Lung (tissue), 12 donors: ENCODE measurements around the gene HMGXB4. TPM values are rescaled to one million over a fixed set of nuclear protein-coding genes. Genes with fewer than 3 reads are reported as not detected.
A peak's percentile ranks its signal among the peaks of the same experiment; 100 is the strongest.

Experiments
- ATAC-seq: fragments of 200-7000 bp; cut with Tn5 transposase; one replicate; pipeline ENCODE4 v1.9.1; 2020; ENCODE audit warnings: moderate number of reproducible peaks; ENCODE audit not compliant: insufficient read depth, low FRiP score
- DNase-seq, 3 donors: peaks; one replicate each; pipeline ENCODE4 v3.0.0-alpha.2; 2013 to 2017
- H3K27ac ChIP-seq, 2 donors: one replicate each; pipeline ENCODE4 v1.5.1; 2013; ENCODE audit warnings: mild to moderate bottlenecking in 2 of 2, moderate library complexity in 2 of 2, control low read depth in 1 of 2, inconsistent platforms in 1 of 2, low read depth in 1 of 2, low read length in 1 of 2
- H3K27me3 ChIP-seq, 3 donors: one replicate each; pipeline ENCODE4 v1.5.1; 2013; ENCODE audit warnings: low read length in 2 of 3; ENCODE audit not compliant: control insufficient read depth in 3 of 3, insufficient read depth in 3 of 3
- H3K36me3 ChIP-seq, 4 donors: one replicate each; pipeline ENCODE4 v1.5.1; 2013; ENCODE audit warnings: low read length in 4 of 4, mild to moderate bottlenecking in 1 of 4, moderate library complexity in 1 of 4; ENCODE audit not compliant: control insufficient read depth in 4 of 4, insufficient read depth in 4 of 4
- H3K4me1 ChIP-seq, 5 donors: one replicate each; pipeline ENCODE4 v1.5.1; 2013; ENCODE audit warnings: low read length in 5 of 5, mild to moderate bottlenecking in 2 of 5, moderate library complexity in 1 of 5; ENCODE audit not compliant: control insufficient read depth in 5 of 5, insufficient read depth in 5 of 5
- H3K4me3 ChIP-seq: one replicate; pipeline ENCODE4 v1.5.1; 2013; ENCODE audit warnings: mild to moderate bottlenecking, control low read depth, moderate library complexity
- H3K9ac ChIP-seq, 2 donors: one replicate each; pipeline ENCODE4 v1.5.1; 2013; ENCODE audit warnings: low read length in 2 of 2, control low read depth in 1 of 2; ENCODE audit not compliant: insufficient read depth in 1 of 2
- H3K9me3 ChIP-seq, 4 donors: one replicate each; pipeline ENCODE4 v1.5.1; 2013; ENCODE audit warnings: low read length in 3 of 4, mild to moderate bottlenecking in 1 of 4, moderate library complexity in 1 of 4; ENCODE audit not compliant: control insufficient read depth in 4 of 4, insufficient read depth in 3 of 4
- WGBS, 2 donors: extraction: QIAGEN DNeasy Blood & Tissue Kit; methylation state at CpG; one replicate each; pipeline ENCODE4 v1.1.7; 2013; 5-methylcytosine and 5-hydroxymethylcytosine counted together
- polyA plus RNA-seq, 2 donors: library from polyadenylated mRNA; stranded (reverse); fragments of 200-250 nt; gene quantifications; one replicate each; pipeline ENCODE4 v1.2.1, GENCODE V29; 2013
- total RNA-seq, 2 donors: library from RNA; depleted of rRNA in 1 of 2; stranded (reverse); fragments of >200 nt in 1 of 2; gene quantifications; one replicate each; pipeline ENCODE4 v1.2.1, GENCODE V29; 2014 to 2021
- TF ChIP-seq, protein P1 (sequence below): IDR thresholded peaks from 2 replicates; pipeline ENCODE4 v1.5.1; 2012; ENCODE audit warnings: mild to moderate bottlenecking; ENCODE audit errors: control extremely low read depth, extremely low read depth
- donor health status: control.
- donor health status: control.
- donor health status: Bipolar disorder and iron deficiency.
- donor health status: healthy.
- donor health status: DM: yes; HTN: yes; CAD: no.

The HMGXB4 gene
- total and polyA plus RNA-seq, 4 donors = 7.6 to 24.5 (median 12.3) TPM

DNA sequence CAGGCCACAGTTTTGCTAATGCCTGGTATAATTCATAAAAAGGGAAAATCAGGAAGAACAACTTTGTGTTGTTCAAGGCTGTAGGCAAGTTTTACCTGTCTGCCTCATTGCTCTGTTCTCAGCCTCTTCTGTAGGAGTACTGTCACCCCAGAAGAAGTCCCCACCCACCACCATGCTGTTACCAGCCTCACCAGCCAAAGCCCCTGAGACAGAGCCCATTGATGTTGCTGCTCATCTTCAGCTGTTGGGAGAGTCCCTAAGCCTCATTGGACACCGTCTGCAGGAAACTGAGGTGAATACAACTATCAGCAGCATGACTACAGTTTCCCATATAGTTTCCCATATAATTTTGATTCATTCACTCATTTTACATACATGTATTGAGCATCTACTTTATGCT is 30.8 kb downstream of the HMGXB4 start:
- no peaks in the 10 kb centered on the region for H3K4me1 ChIP-seq
- no peaks in the 10 kb centered on the region for H3K27me3 ChIP-seq
- no peak for DNase-seq
- no peak overlapping the region for H3K4me3 ChIP-seq
- TF ChIP-seq, protein P1, sequence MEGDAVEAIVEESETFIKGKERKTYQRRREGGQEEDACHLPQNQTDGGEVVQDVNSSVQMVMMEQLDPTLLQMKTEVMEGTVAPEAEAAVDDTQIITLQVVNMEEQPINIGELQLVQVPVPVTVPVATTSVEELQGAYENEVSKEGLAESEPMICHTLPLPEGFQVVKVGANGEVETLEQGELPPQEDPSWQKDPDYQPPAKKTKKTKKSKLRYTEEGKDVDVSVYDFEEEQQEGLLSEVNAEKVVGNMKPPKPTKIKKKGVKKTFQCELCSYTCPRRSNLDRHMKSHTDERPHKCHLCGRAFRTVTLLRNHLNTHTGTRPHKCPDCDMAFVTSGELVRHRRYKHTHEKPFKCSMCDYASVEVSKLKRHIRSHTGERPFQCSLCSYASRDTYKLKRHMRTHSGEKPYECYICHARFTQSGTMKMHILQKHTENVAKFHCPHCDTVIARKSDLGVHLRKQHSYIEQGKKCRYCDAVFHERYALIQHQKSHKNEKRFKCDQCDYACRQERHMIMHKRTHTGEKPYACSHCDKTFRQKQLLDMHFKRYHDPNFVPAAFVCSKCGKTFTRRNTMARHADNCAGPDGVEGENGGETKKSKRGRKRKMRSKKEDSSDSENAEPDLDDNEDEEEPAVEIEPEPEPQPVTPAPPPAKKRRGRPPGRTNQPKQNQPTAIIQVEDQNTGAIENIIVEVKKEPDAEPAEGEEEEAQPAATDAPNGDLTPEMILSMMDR = no peak
- no peak overlapping the region for H3K9ac ChIP-seq
- WGBS, 2 donors = 96 to 100% methylated on average over 1 of the region's 1 CpG
- H3K27ac ChIP-seq = no peak overlapping the region
- no peaks in the 10 kb centered on the region for H3K9me3 ChIP-seq
- H3K36me3 ChIP-seq = peaks cover 21 to 52% (median 29%) of the 10 kb centered on the region in 4 donors
- no peak for ATAC-seq

DNA sequence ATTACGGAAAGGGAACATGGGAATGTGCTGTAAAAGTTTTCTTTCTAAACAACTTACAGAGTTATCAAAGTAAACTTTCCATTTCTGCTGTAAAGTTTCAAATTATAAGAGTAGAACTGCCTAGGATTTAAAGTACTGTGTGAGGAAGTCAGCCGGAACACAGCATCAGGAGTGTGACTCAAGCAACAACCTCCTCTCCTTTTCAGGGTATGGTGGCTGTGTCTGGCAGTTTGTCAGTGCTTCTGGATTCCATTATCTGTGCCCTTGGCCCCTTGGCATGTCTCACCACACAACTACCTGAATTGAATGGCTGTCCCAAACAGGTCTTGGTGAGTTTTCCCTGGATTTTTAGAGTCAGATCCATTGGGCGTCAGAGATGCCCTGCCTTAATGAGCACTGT is 35.5 kb downstream of the HMGXB4 start:
- Histone ChIP-seq H3K27ac (no peak overlapping the region), H3K4me1 (no peaks in the 10 kb centered on the region), H3K9ac (no peak overlapping the region), H3K9me3 (no peaks in the 10 kb centered on the region), H3K36me3 (peaks cover 12 to 45% (median 32%) of the 10 kb centered on the region in 4 donors), H3K4me3 (no peak overlapping the region), H3K27me3 (no peaks in the 10 kb centered on the region)
- TF ChIP-seq, protein P1 = no peak
- 97% methylated on average over 3 of the region's 3 CpGs for WGBS, 2 donors
- no peak for DNase-seq
- ATAC-seq = no peak

DNA sequence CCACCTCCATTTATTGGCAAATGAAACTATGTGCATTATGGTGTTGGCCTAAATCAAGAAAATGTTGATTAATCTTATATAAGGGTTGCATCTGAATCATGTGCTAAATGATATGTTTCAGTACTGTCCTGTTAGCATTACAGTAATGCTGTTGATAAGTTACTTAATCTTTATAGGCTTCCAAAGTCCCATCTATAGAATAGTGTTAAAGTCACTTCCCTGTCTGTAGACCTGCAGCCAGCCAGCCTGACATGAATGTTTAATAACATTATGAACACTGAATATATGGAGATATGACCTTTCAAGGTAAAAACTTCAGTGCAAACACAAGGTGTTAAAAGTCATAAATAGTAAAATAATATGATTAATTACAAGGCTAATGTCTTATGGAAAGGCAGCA is 38.8 kb downstream of the HMGXB4 start:
- TF ChIP-seq, protein P1 = no peak
- Histone ChIP-seq H3K9me3 (no peaks in the 10 kb centered on the region), H3K27me3 (no peaks in the 10 kb centered on the region), H3K36me3 (peaks cover 12 to 30% (median 21%) of the 10 kb centered on the region in 4 donors), H3K27ac (no peak overlapping the region), H3K4me1 (peaks cover 0 to 9% (median 1%) of the 10 kb centered on the region in 5 donors), H3K9ac (no peak overlapping the region), H3K4me3 (no peak overlapping the region)
- DNase-seq = no peak
- ATAC-seq = no peak

- Histone ChIP-seq H3K36me3 (peaks cover 3 to 14% (median 8%) of the 10 kb centered on the region in 4 donors), H3K9ac (peak overlapping the region; percentile 70 to 98), H3K27me3 (no peaks in the 10 kb centered on the region), H3K9me3 (no peaks in the 10 kb centered on the region), H3K4me1 (peaks cover 0 to 13% (median 5%) of the 10 kb centered on the region in 5 donors), H3K4me3 (peak overlapping the region; percentile 65), H3K27ac (peak overlapping the region; percentile 92 to 96)
- WGBS, 2 donors = 8 to 16% methylated on average over 13 of the region's 13 CpGs
- DNase-seq (no peak), ATAC-seq (no peak)
- TF ChIP-seq, protein P1 = no peak
These were observed 42.0 kb downstream of the HMGXB4 start for GRCh38 chr22:35299217-35299672.
